H1 (cell line): ENCODE measurements around the gene GADD45GIP1. TPM values are rescaled to one million over a fixed set of nuclear protein-coding genes. Genes with fewer than 3 reads are reported as not detected.
A peak's percentile ranks its signal among the peaks of the same experiment; 100 is the strongest.

Source experiments
- ASH2L ChIP-seq: fragments of 200-600, 300-600 bp; sonication (generic); IDR thresholded peaks from one replicate; pipeline ENCODE4 v1.7.1; 2017; ENCODE audit warnings: low read length
- BACH1 ChIP-seq: IDR thresholded peaks from 2 replicates; pipeline ENCODE4 v1.6.1; 2012; ENCODE audit warnings: low read length, improper control_type of control experiment
- BRCA1 ChIP-seq: IDR thresholded peaks from 2 replicates; pipeline ENCODE4 v1.6.1; 2012; ENCODE audit warnings: low read depth, low read length, improper control_type of control experiment
- CHD2 ChIP-seq: IDR thresholded peaks from 2 replicates; pipeline ENCODE4 v1.6.1; 2012; ENCODE audit warnings: low read length, improper control_type of control experiment
- CTCF ChIP-seq, 3 experiments: IDR thresholded peaks; 1 replicate in 2 of 3; 2 replicates in 1 of 3; pipeline versions ENCODE4 v1.5.1 to v1.6.1; 2011; ENCODE audit warnings: low read length in 3 of 3, mild to moderate bottlenecking in 3 of 3, inconsistent platforms in 2 of 3, low read depth in 1 of 3, moderate library complexity in 1 of 3; ENCODE audit not compliant: insufficient read depth in 1 of 3; ENCODE audit errors: control extremely low read depth in 1 of 3
- GABPA ChIP-seq: IDR thresholded peaks from 2 replicates; pipeline ENCODE4 v1.6.1; 2011; ENCODE audit warnings: mild to moderate bottlenecking, low read length, moderate library complexity, borderline replicate concordance; ENCODE audit not compliant: insufficient read depth
- GTF2F1 ChIP-seq: IDR thresholded peaks from 2 replicates; pipeline ENCODE4 v1.6.1; 2012; ENCODE audit warnings: low read depth, low read length, improper control_type of control experiment, borderline replicate concordance
- KDM1A ChIP-seq: fragments of 200-600, 300-600 bp; sonication (generic); IDR thresholded peaks from 2 replicates; pipeline ENCODE4 v1.7.1; 2016; ENCODE audit warnings: mild to moderate bottlenecking, low read length, borderline replicate concordance
- KDM4A ChIP-seq: IDR thresholded peaks from one replicate; pipeline ENCODE4 v1.7.1; 2012; ENCODE audit warnings: low read depth, mild to moderate bottlenecking, moderate library complexity, low read length, inconsistent platforms; ENCODE audit not compliant: severe bottlenecking
- NRF1 ChIP-seq: IDR thresholded peaks from 2 replicates; pipeline ENCODE4 v1.6.1; 2011; ENCODE audit warnings: mild to moderate bottlenecking, low read depth, low read length, improper control_type of control experiment
- RAD21 ChIP-seq, 2 experiments: IDR thresholded peaks in 1 of 2; conservative IDR thresholded peaks in 1 of 2; 2 replicates each; pipeline ENCODE4 v1.6.1; 2011; ENCODE audit warnings: low read depth in 2 of 2, low read length in 2 of 2, improper control_type of control experiment in 1 of 2, inconsistent platforms in 1 of 2, mild to moderate bottlenecking in 1 of 2, moderate library complexity in 1 of 2
- RBBP5 ChIP-seq: IDR thresholded peaks from 2 replicates; pipeline ENCODE4 v1.7.1; 2012; ENCODE audit warnings: low read depth, mild to moderate bottlenecking, inconsistent platforms, low read length, moderate library complexity, borderline replicate concordance
- RXRA ChIP-seq: IDR thresholded peaks from 2 replicates; pipeline ENCODE4 v1.6.1; 2011; ENCODE audit warnings: low read depth, mild to moderate bottlenecking, low read length, moderate library complexity; ENCODE audit not compliant: insufficient read depth
- SP4 ChIP-seq: IDR thresholded peaks from 2 replicates; pipeline ENCODE4 v1.6.1; 2012; ENCODE audit warnings: low read length, inconsistent platforms
- SUZ12 ChIP-seq: fragments of 200-600 bp; sonication (generic); IDR thresholded peaks from 2 replicates; pipeline ENCODE4 v1.6.1; 2012; ENCODE audit warnings: mild to moderate bottlenecking, inconsistent platforms, low read length, moderate library complexity, mixed read lengths
- TAF1 ChIP-seq: IDR thresholded peaks from 2 replicates; pipeline ENCODE4 v1.6.1; 2011; ENCODE audit warnings: mild to moderate bottlenecking, low read depth, low read length
- TBP ChIP-seq: IDR thresholded peaks from 2 replicates; pipeline ENCODE4 v1.6.1; 2011; ENCODE audit warnings: low read depth, low read length, improper control_type of control experiment
- TEAD4 ChIP-seq: IDR thresholded peaks from 2 replicates; pipeline ENCODE4 v1.6.1; 2012; ENCODE audit warnings: low read depth, low read length, inconsistent platforms, mixed read lengths
- polyA plus RNA-seq, 7 experiments: library from polyadenylated mRNA; depleted of rRNA in 3 of 7; stranded (reverse) in 5 of 7; unstranded in 2 of 7; fragments of >200 nt in 5 of 7; fragments of 200-250 nt in 2 of 7; gene quantifications; 1 replicate in 5 of 7; 2 replicates in 1 of 7; 4 replicates in 1 of 7; pipeline versions ENCODE4 v1.2.1 to v1.2.3, GENCODE V29; 2011 to 2013; ENCODE audit warnings: missing spikeins in 2 of 7, mixed read lengths in 2 of 7
- total RNA-seq: library from RNA; stranded (reverse); fragmentation: NEBNext Ultra II Directional; extraction: Animal tissue kit (Norgen Biotek cat#: 25700); gene quantifications from 2 replicates; pipeline ENCODE4 v1.2.1, GENCODE V29; 2021
- TF ChIP-seq, protein P1 (sequence below): IDR thresholded peaks from 2 replicates; pipeline ENCODE4 v1.6.1; 2011; ENCODE audit warnings: low read length, improper control_type of control experiment
- TF ChIP-seq, protein P2 (sequence below): IDR thresholded peaks from 2 replicates; pipeline ENCODE4 v1.6.1; 2011; ENCODE audit warnings: low read depth, mild to moderate bottlenecking, low read length; ENCODE audit not compliant: insufficient read depth
- TF ChIP-seq, protein P3 (sequence below): IDR thresholded peaks from 2 replicates; pipeline ENCODE4 v1.6.1; 2012; ENCODE audit warnings: inconsistent platforms

The GADD45GIP1 gene
- total and polyA plus RNA-seq, 2 of the 8 experiments (the other 6 are each of a cell fraction or from before 2014, with no cell fraction given): 42.2 to 42.6 TPM

GRCh38 chr19:12983542-12984142, 26.6 kb upstream of the GADD45GIP1 start (continued):
- TF ChIP-seq, protein P1, sequence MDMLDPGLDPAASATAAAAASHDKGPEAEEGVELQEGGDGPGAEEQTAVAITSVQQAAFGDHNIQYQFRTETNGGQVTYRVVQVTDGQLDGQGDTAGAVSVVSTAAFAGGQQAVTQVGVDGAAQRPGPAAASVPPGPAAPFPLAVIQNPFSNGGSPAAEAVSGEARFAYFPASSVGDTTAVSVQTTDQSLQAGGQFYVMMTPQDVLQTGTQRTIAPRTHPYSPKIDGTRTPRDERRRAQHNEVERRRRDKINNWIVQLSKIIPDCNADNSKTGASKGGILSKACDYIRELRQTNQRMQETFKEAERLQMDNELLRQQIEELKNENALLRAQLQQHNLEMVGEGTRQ: peak; percentile 21; the same call in 1 of the 2 replicates
- TF ChIP-seq TAF1 (no peak), RBBP5 (no peak), NRF1 (no peak), CHD2 (no peak), GABPA (no peak), ASH2L (no peak), GTF2F1 (no peak), SUZ12 (no peak), RXRA (no peak), TBP (no peak), RAD21 (IDR thresholded peaks at IDR 0.05 in 1 of 2, conservative IDR thresholded peaks at IDR 0.05 in 1 of 2; ENCODE audit: low read depth in 2 of 2, low read length in 2 of 2) (peak; percentile 64 to 73), SP4 (no peak), BRCA1 (no peak), KDM4A (no peak), TEAD4 (peak; percentile 85), KDM1A (no peak), BACH1 (no peak), CTCF (IDR thresholded peaks at IDR 0.05; ENCODE audit: control extremely low read depth in 1 of 3, insufficient read depth in 1 of 3, low read depth in 1 of 3, low read length in 3 of 3) (peak; percentile 87 to 89 (median 88))
- TF ChIP-seq, protein P2, sequence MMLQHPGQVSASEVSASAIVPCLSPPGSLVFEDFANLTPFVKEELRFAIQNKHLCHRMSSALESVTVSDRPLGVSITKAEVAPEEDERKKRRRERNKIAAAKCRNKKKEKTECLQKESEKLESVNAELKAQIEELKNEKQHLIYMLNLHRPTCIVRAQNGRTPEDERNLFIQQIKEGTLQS: peak; percentile 29; the same call in 1 of the 2 replicates
- TF ChIP-seq, protein P3, sequence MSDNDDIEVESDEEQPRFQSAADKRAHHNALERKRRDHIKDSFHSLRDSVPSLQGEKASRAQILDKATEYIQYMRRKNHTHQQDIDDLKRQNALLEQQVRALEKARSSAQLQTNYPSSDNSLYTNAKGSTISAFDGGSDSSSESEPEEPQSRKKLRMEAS: peak; percentile 61; the same call in 1 of the 2 replicates
